Nephron progenitor cell (in vitro differentiated cells): Measurements from ENCODE around the gene ATRN.

Experiments
- DNase-seq: peaks from one replicate; pipeline ENCODE4 v3.0.0; 2021
- H3K27ac Mint-ChIP-seq: 2 replicates; pipeline ENCODE4 v1.8.0; 2021; ENCODE audit warnings: mild to moderate bottlenecking, moderate library complexity, mixed read lengths
- H3K27me3 Mint-ChIP-seq: 2 replicates; pipeline ENCODE4 v1.8.0; 2021; ENCODE audit warnings: mild to moderate bottlenecking, low read depth, mixed read lengths; ENCODE audit not compliant: poor library complexity
- H3K36me3 Mint-ChIP-seq: 2 replicates; pipeline ENCODE4 v1.8.0; 2021; ENCODE audit warnings: low read depth, mixed read lengths
- H3K4me1 Mint-ChIP-seq: 2 replicates; pipeline ENCODE4 v1.8.0; 2021; ENCODE audit warnings: mixed read lengths
- H3K4me3 Mint-ChIP-seq: 2 replicates; pipeline ENCODE4 v1.8.0; 2021; ENCODE audit warnings: mild to moderate bottlenecking, moderate library complexity, mixed read lengths
- H3K9me3 Mint-ChIP-seq: 2 replicates; pipeline ENCODE4 v1.8.0; 2021; ENCODE audit warnings: mild to moderate bottlenecking, moderate library complexity, mixed read lengths
- TF ChIP-seq, protein P1 (sequence below): fragments of 200-600 bp; sonication (generic); IDR thresholded peaks from 2 replicates; pipeline ENCODE4 v1.5.0; 2021; ENCODE audit warnings: antibody characterized with exemption

Gene ATRN

DNA sequence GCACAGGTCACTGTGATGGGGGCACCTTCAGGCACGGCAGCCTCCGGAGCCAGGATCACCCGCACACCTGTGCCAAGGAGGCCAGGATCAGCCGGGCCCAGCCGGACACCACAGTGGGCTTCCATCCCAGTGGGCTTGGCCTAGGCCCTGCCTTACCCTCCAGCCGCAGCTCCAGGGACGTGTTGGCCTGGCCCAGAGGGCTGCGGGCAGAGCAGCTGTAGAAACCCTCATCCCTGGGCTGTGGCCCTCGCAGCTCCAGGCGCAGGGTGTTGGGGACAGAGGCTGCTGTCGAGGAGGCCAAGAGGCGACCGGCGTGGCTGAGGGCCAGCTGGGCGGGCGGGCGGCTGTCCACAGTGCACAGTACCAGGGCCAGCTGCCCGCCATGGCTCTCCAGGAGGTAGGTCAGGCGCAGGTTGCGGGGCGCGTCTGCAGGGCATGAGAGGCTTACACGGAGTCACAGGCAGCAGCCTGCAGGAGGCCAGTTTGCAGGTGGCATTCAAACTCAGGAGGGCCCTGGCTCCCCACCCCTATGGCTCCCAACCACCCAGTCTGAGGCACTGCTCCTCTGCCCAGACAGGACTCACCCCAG, 222.0 kb downstream of the ATRN start:
- Mint-ChIP-seq H3K27me3 (peaks cover 3% of the 10 kb centered on the region), H3K4me1 (peaks cover 3% of the 10 kb centered on the region), H3K9me3 (no peaks in the 10 kb centered on the region), H3K4me3 (no peak overlapping the region), H3K27ac (no peak overlapping the region), H3K36me3 (no peaks in the 10 kb centered on the region)
- DNase-seq, result no peak
- TF ChIP-seq, protein P1, sequence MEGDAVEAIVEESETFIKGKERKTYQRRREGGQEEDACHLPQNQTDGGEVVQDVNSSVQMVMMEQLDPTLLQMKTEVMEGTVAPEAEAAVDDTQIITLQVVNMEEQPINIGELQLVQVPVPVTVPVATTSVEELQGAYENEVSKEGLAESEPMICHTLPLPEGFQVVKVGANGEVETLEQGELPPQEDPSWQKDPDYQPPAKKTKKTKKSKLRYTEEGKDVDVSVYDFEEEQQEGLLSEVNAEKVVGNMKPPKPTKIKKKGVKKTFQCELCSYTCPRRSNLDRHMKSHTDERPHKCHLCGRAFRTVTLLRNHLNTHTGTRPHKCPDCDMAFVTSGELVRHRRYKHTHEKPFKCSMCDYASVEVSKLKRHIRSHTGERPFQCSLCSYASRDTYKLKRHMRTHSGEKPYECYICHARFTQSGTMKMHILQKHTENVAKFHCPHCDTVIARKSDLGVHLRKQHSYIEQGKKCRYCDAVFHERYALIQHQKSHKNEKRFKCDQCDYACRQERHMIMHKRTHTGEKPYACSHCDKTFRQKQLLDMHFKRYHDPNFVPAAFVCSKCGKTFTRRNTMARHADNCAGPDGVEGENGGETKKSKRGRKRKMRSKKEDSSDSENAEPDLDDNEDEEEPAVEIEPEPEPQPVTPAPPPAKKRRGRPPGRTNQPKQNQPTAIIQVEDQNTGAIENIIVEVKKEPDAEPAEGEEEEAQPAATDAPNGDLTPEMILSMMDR, result no peak

DNA sequence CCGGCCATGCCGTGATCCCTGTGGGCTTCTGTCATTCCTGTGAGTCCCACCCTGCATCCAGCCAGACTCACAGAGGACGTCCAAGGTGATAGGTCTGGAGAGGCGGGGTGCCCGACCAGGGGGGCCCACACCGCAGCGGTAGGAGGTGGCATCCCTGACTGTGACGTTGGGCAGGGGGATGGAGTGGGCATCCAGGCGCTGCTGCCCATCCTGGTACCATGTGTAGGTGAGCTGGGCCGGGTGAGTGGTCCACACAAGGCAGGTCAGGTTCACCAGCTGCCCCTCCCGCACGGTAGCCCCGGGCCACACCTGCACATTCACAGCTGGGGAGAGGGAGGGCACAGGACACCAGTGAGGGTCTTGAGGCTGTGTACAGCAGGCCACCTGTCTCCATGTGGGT, 222.6 kb downstream of the ATRN start:
- no peaks in the 10 kb centered on the region for H3K36me3 Mint-ChIP-seq
- no peaks in the 10 kb centered on the region for H3K4me1 Mint-ChIP-seq
- no peak overlapping the region for H3K27ac Mint-ChIP-seq
- no peak overlapping the region for H3K4me3 Mint-ChIP-seq
- TF ChIP-seq, protein P1, result no peak
- DNase-seq, result no peak
- H3K27me3 Mint-ChIP-seq, result peaks cover 3% of the 10 kb centered on the region
- no peaks in the 10 kb centered on the region for H3K9me3 Mint-ChIP-seq

DNA sequence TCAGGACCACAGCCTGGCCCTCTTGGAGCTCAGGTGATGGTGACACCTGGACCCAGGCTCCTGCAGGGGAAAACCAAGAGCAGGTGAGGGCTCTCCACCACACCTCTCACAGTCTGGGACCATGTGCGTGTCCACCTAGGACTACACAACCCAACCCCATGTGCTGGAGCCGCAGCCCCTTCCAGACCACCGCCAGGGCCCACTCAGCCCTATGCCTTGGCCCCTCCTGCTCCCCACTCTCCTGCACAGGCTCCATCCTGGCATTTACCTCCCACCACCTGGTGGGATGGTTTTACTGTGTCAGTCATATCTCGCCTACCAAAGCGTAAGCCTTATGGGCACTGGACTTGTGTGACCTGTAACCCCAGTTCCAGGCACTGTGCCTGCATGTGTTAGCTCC, 224.0 kb downstream of the ATRN start:
- H3K4me1 Mint-ChIP-seq, result no peaks in the 10 kb centered on the region
- H3K27me3 Mint-ChIP-seq, result peaks cover 3% of the 10 kb centered on the region
- H3K27ac Mint-ChIP-seq, result no peak overlapping the region
- TF ChIP-seq, protein P1, result no peak
- H3K4me3 Mint-ChIP-seq, result no peak overlapping the region
- no peaks in the 10 kb centered on the region for H3K36me3 Mint-ChIP-seq
- no peak for DNase-seq
- no peaks in the 10 kb centered on the region for H3K9me3 Mint-ChIP-seq

DNA sequence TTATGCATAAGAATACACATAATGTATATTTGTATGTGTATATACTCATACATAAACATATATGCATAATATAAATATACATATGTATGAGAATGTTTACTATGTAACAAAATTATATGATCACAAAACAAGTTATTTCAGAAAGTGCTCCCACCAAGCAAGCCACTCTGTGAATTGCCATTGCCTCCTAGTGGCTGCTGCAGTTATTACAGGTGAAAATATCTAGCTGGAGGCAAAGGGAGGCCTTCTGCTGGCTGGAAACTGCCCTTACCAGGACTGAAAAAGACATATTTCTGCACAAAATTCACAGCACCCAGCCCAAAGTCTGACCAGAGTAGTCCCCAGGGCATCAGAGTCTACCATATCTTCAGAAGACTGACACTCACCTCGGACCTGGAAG, 225.4 kb downstream of the ATRN start:
- Mint-ChIP-seq H3K9me3 (no peaks in the 10 kb centered on the region), H3K36me3 (no peaks in the 10 kb centered on the region), H3K27me3 (no peaks in the 10 kb centered on the region), H3K4me1 (no peaks in the 10 kb centered on the region), H3K4me3 (no peak overlapping the region), H3K27ac (no peak overlapping the region)
- TF ChIP-seq, protein P1, result no peak
- no peak for DNase-seq

DNA sequence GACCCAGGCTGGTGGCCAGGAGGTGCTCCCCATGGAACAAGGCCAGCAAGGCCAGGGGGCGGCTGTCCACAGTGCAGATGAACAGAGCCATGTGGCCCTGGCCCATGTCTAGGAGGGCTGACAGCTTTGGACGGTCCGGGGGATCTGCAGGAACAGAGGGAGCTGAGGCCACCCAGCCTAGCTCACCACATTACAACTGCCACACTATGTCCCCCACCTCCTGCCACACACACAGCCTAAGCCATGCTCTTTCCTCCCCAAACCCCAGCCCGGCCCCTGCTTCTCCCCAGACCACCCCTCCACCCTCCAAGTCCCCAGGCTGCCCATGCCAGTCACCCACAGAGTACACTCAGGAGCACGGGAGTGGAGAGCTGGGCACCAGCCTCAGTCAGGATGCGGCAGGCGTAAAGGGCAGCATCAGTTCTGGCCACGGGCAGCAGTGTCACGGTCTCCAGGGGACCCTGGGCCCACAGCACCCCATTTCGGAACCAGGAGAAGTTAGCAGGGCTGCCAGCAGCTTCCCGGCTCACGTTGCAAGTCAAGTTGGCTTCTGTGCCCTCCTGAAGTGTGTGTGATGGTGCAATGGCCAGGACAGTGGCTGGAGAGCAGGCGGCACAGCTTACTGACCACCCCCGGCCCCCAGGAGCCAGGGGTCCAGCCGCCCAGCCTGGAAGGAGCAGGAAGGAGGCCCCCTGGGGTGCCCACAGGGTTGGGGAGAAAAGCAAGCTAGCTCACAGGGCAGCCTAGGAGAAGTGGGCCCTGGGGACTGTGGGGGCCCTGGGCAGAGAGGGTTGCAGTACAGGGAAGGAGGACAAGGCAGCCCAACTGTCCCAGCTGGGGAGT, 226.1 kb downstream of the ATRN start:
- Mint-ChIP-seq H3K4me1 (no peaks in the 10 kb centered on the region), H3K27ac (no peak overlapping the region)

More for the DNA sequence above, 226.1 kb downstream of the ATRN start:
- TF ChIP-seq, protein P1, result no peak
- Mint-ChIP-seq H3K27me3 (peaks cover 2% of the 10 kb centered on the region), H3K9me3 (no peaks in the 10 kb centered on the region), H3K36me3 (no peaks in the 10 kb centered on the region), H3K4me3 (no peak overlapping the region)
- DNase-seq, result no peak
